Measurements from ENCODE around the gene RIPOR2.
"Not testable (repeated sequence)": the region's sequence is repeated elsewhere in the genome, so short reads cannot be mapped to it uniquely, and the experiment has no call there.

Gene RIPOR2

GRCh38 chr6:24757611-24758010 lies 178.1 kb downstream of the RIPOR2 start:
- no peak for DNase-seq

- DNase-seq, result no peak
Observed at GRCh38 chr6:24755279-24755678, 180.5 kb downstream of the RIPOR2 start.

GRCh38 chr6:24754378-24754777 lies 181.4 kb downstream of the RIPOR2 start:
- DNase-seq, result not testable (repeated sequence)

Data from NCI-H345 (cell line).